Measurements from ENCODE around the gene MBD4. TPM values are rescaled to one million over a fixed set of nuclear protein-coding genes. Genes with fewer than 3 reads are reported as not detected.
A peak's percentile ranks its signal among the peaks of the same experiment; 100 is the strongest.
"Not testable (repeated sequence)": the region's sequence is repeated elsewhere in the genome, so short reads cannot be mapped to it uniquely, and the experiment has no call there.

Gene MBD4
- total and polyA plus RNA-seq, 2 of the 4 experiments (the other 2 are of a cell fraction) = 13.8 to 15.0 TPM

DNA sequence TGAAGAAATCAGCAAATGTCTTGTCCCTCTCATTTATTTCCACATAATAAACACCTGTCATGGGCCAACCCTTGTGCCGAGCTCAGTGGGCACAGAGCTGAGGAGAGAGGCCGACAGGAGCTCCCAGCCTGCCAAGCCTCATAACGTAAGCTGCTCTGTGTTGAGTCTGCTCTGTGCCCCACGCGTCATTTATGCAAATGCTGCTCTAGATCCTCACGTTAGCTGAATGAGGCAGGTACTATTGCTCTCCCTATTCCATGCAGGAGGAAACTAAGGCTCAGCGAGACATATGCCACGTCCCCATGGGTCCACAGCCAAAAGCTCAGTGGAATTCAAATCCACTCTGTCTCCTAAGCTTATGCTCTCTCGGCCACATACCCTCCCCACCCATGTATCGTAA is 52.8 kb downstream of the MBD4 start:
- DNase-seq (no peak), ATAC-seq (ENCODE audit: low read depth) (no peak)
- no peak overlapping the region for H2BK5ac ChIP-seq (ENCODE audit: low read depth, low read length, poor library complexity, severe bottlenecking)
- no peak overlapping the region; the same call in 1 of the 2 replicates for H3K14ac ChIP-seq (replicated peaks; ENCODE audit: low read depth, low read length)
- no peak overlapping the region for H3K23ac ChIP-seq (ENCODE audit: low read depth, low read length)
- intact Hi-C loops (cut with micrococcal nuclease) = no loop called here
- H3K9me1 ChIP-seq (ENCODE audit: insufficient read depth, low read length) = peaks cover 18% of the 10 kb centered on the region
- no peaks in the 10 kb centered on the region for H3K9me3 ChIP-seq (ENCODE audit: control insufficient read depth, insufficient read depth, low read length)
- H2BK120ac ChIP-seq (ENCODE audit: low read depth, low read length) = peak overlapping the region; percentile 27; the same call in 1 of the 2 replicates
- 0 out of 2 replicates have a peak overlapping the region, but pooled peaks have one; percentile 1 for H3K27ac ChIP-seq (ENCODE audit: insufficient read depth, low read length)
- no peak overlapping the region for H3K56ac ChIP-seq (ENCODE audit: extremely low read depth, insufficient read depth, low read length)
- peaks cover 16 to 45% of the 10 kb centered on the region in 2 experiments; a peak in 3 of 4 replicates for H3K79me1 ChIP-seq (ENCODE audit: low read depth in 1 of 2, low read length in 2 of 2)
- no peak overlapping the region for H3K9ac ChIP-seq (ENCODE audit: low read depth, low read length)
- peaks cover 18% of the 10 kb centered on the region for H3K4me1 ChIP-seq (ENCODE audit: control insufficient read depth, insufficient read depth, low read length)
- no peaks in the 10 kb centered on the region for H3K27me3 ChIP-seq (ENCODE audit: control insufficient read depth, insufficient read depth, low read length)
- peaks cover 5% of the 10 kb centered on the region; the same call in 1 of the 2 replicates for H4K20me1 ChIP-seq (ENCODE audit: insufficient read depth, low read length)
- peak overlapping the region in 1 of 2 experiments; percentile 22; a peak in 1 of 4 replicates for H4K8ac ChIP-seq (ENCODE audit: low read depth in 2 of 2, low read length in 2 of 2)
- H2AFZ ChIP-seq (replicated peaks; ENCODE audit: low read length, poor library complexity) = no peak overlapping the region
- H3K4ac ChIP-seq (ENCODE audit: low read depth, low read length) = peak overlapping the region; percentile 64
- H4K5ac ChIP-seq (ENCODE audit: low read depth, low read length) = no peak overlapping the region
- H3K4me2 ChIP-seq (ENCODE audit: low read depth, low read length) = no peak overlapping the region
- no peak overlapping the region for H3K18ac ChIP-seq (ENCODE audit: low read depth, low read length)
- in situ Hi-C loops (cut with MboI; ENCODE audit: low sequenced_read_pairs) = loop anchor here (5.0 to 25.0 kb wide), 2 partner anchors 95 to 225 kb away; partner anchors contain the start of gene PLXND1
- TF ChIP-seq, protein P1, sequence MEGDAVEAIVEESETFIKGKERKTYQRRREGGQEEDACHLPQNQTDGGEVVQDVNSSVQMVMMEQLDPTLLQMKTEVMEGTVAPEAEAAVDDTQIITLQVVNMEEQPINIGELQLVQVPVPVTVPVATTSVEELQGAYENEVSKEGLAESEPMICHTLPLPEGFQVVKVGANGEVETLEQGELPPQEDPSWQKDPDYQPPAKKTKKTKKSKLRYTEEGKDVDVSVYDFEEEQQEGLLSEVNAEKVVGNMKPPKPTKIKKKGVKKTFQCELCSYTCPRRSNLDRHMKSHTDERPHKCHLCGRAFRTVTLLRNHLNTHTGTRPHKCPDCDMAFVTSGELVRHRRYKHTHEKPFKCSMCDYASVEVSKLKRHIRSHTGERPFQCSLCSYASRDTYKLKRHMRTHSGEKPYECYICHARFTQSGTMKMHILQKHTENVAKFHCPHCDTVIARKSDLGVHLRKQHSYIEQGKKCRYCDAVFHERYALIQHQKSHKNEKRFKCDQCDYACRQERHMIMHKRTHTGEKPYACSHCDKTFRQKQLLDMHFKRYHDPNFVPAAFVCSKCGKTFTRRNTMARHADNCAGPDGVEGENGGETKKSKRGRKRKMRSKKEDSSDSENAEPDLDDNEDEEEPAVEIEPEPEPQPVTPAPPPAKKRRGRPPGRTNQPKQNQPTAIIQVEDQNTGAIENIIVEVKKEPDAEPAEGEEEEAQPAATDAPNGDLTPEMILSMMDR (conservative IDR thresholded peaks at IDR 0.05; ENCODE audit: low read depth, low read length) = no peak
- CTCF ChIA-PET = no interaction called here
- POLR2A ChIA-PET (ENCODE audit: unreplicated experiment) = no interaction called here
- no peak overlapping the region for H2BK20ac ChIP-seq (ENCODE audit: low read depth, low read length)
- BruUV-seq (replicated peaks) = no TSS peak
- peak overlapping the region; percentile 98; the same call in 1 of the 3 replicates for H2BK15ac ChIP-seq (ENCODE audit: low read depth, low read length)
- 100% methylated on average over 3 of the region's 10 CpGs; no CpG with 5 or more reads in 1 of the 2 experiments for WGBS, 2 experiments (ENCODE audit: extremely low coverage in 2 of 2, insufficient read length in 1 of 2)
- dilution Hi-C loops (cut with HindIII; ENCODE audit: low sequenced_read_pairs, unreplicated experiment) = no loop called here
- H3K4me3 ChIP-seq (ENCODE audit: insufficient read depth, low read depth, low read length) = no peak overlapping the region
- peaks cover 23% of the 10 kb centered on the region for H3K36me3 ChIP-seq (ENCODE audit: control insufficient read depth, insufficient read depth, low read length)
- H2AK9ac ChIP-seq (replicated peaks; ENCODE audit: low read depth, low read length, poor library complexity) = no peak overlapping the region
- H2AK5ac ChIP-seq (ENCODE audit: low read depth, low read length) = peak overlapping the region; percentile 59
- H4K91ac ChIP-seq (ENCODE audit: insufficient read depth, low read depth, low read length) = peak overlapping the region; percentile 64

DNA sequence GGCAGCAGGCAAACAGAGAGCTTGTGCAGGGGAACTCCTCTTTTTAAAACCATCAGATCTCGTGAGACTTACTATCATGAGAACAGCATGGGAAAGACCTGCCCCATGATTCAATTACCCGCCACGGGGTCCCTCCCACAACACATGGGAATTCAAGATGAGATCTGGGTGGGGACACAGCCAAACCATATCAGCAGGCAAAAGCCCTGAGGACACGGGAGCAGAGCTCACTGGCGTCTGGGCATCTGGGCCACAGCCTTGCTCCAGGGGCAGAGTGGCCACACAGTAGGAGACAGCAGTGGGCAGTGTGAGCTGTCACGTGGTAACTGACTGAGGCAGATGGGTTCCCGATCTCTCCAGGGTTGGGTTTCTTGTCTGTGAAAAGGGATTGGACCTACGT is 54.2 kb downstream of the MBD4 start:
- DNase-seq; H2BK5ac ChIP-seq (ENCODE audit: low read depth, low read length, poor library complexity, severe bottlenecking); ATAC-seq (ENCODE audit: low read depth); BruUV-seq (replicated peaks); H2BK120ac ChIP-seq (ENCODE audit: low read depth, low read length); H4K20me1 ChIP-seq (ENCODE audit: insufficient read depth, low read length); H3K4me3 ChIP-seq (ENCODE audit: insufficient read depth, low read depth, low read length); H3K18ac ChIP-seq (ENCODE audit: low read depth, low read length); H2BK15ac ChIP-seq (ENCODE audit: low read depth, low read length); H3K27me3 ChIP-seq (ENCODE audit: control insufficient read depth, insufficient read depth, low read length); H2AFZ ChIP-seq (replicated peaks; ENCODE audit: low read length, poor library complexity); H4K91ac ChIP-seq (ENCODE audit: insufficient read depth, low read depth, low read length); H4K8ac ChIP-seq (ENCODE audit: low read depth in 2 of 2, low read length in 2 of 2); H3K4me2 ChIP-seq (ENCODE audit: low read depth, low read length); H4K5ac ChIP-seq (ENCODE audit: low read depth, low read length); H3K9me3 ChIP-seq (ENCODE audit: control insufficient read depth, insufficient read depth, low read length); H3K14ac ChIP-seq (replicated peaks; ENCODE audit: low read depth, low read length); dilution Hi-C loops (cut with HindIII; ENCODE audit: low sequenced_read_pairs, unreplicated experiment); POLR2A ChIA-PET (ENCODE audit: unreplicated experiment); H2BK20ac ChIP-seq (ENCODE audit: low read depth, low read length); H3K56ac ChIP-seq (ENCODE audit: extremely low read depth, insufficient read depth, low read length); H3K23ac ChIP-seq (ENCODE audit: low read depth, low read length); H3K9ac ChIP-seq (ENCODE audit: low read depth, low read length); H3K27ac ChIP-seq (ENCODE audit: insufficient read depth, low read length); H2AK9ac ChIP-seq (replicated peaks; ENCODE audit: low read depth, low read length, poor library complexity); intact Hi-C loops (cut with micrococcal nuclease); CTCF ChIA-PET; H3K4ac ChIP-seq (ENCODE audit: low read depth, low read length): not testable (repeated sequence)
- H3K9me1 ChIP-seq (ENCODE audit: insufficient read depth, low read length) = peaks cover 18% of the 10 kb centered on the region
- in situ Hi-C loops (cut with MboI; ENCODE audit: low sequenced_read_pairs) = loop anchor here (5.0 to 25.0 kb wide), 2 partner anchors 97 to 227 kb away; partner anchors contain the start of gene PLXND1
- peaks cover 16 to 34% of the 10 kb centered on the region in 2 experiments; a peak in 3 of 4 replicates for H3K79me1 ChIP-seq (ENCODE audit: low read depth in 1 of 2, low read length in 2 of 2)
- WGBS, 2 experiments (ENCODE audit: extremely low coverage in 2 of 2, insufficient read length in 1 of 2) = no CpG with 5 or more reads among the region's 8 CpGs
- peaks cover 18% of the 10 kb centered on the region for H3K4me1 ChIP-seq (ENCODE audit: control insufficient read depth, insufficient read depth, low read length)
- peak overlapping the region; percentile 51; the same call in 1 of the 2 replicates for H2AK5ac ChIP-seq (ENCODE audit: low read depth, low read length)
- peaks cover 18% of the 10 kb centered on the region for H3K36me3 ChIP-seq (ENCODE audit: control insufficient read depth, insufficient read depth, low read length)

Measured in IMR-90 (cell line).